Smooth muscle cell (in vitro differentiated cells): ENCODE data around the gene NCKAP5L. TPM values are rescaled to one million over a fixed set of nuclear protein-coding genes. Genes with fewer than 3 reads are reported as not detected.
A peak's percentile ranks its signal among the peaks of the same experiment; 100 is the strongest.

Experiments
- DNase-seq: peaks from one replicate; lab custom pipeline; 2025; ENCODE audit not compliant: unreplicated experiment; lab: John Stamatoyannopoulos, UW
- H2AFZ ChIP-seq: fragments of 200-600 bp; sonication (generic); 2 replicates; pipeline ENCODE4 v1.6.0; 2016; ENCODE audit warnings: antibody characterized with exemption, low read depth, mild to moderate bottlenecking
- H3F3A ChIP-seq: fragments of 200-600 bp; sonication (generic); 2 replicates; pipeline ENCODE4 v1.6.0; 2017; ENCODE audit warnings: antibody characterized with exemption, low read depth
- H3K27ac ChIP-seq: fragments of 200-600 bp; sonication (generic); 2 replicates; pipeline ENCODE4 v1.5.1; 2016; ENCODE audit warnings: low read depth, mild to moderate bottlenecking
- H3K27me3 ChIP-seq: fragments of 200-600 bp; sonication (generic); 2 replicates; pipeline ENCODE4 v1.6.1; 2016; ENCODE audit warnings: low read depth, mild to moderate bottlenecking
- H3K36me3 ChIP-seq: fragments of 200-600 bp; sonication (generic); 2 replicates; pipeline ENCODE4 v1.5.1; 2016; ENCODE audit warnings: low read depth
- H3K4me1 ChIP-seq: fragments of 200-600 bp; sonication (generic); 2 replicates; pipeline ENCODE4 v1.5.1; 2016; ENCODE audit warnings: low read depth
- H3K4me2 ChIP-seq: fragments of 200-600 bp; sonication (generic); 2 replicates; pipeline ENCODE4 v1.6.0; 2016; ENCODE audit warnings: mild to moderate bottlenecking
- H3K4me3 ChIP-seq: fragments of 200-600 bp; sonication (generic); 2 replicates; pipeline ENCODE4 v1.5.1; 2016; ENCODE audit warnings: mild to moderate bottlenecking
- H3K79me2 ChIP-seq: fragments of 200-600 bp; sonication (generic); 2 replicates; pipeline ENCODE4 v1.6.0; 2016; ENCODE audit warnings: low read depth, mild to moderate bottlenecking
- H3K9ac ChIP-seq: fragments of 200-600 bp; sonication (generic); 2 replicates; pipeline ENCODE4 v1.6.0; 2016; ENCODE audit warnings: low read depth
- H3K9me3 ChIP-seq: fragments of 200-600 bp; sonication (generic); replicated peaks from 2 replicates; pipeline ENCODE4 v1.5.1; 2016; ENCODE audit warnings: low read depth
- H4K20me1 ChIP-seq: fragments of 200-600 bp; sonication (generic); 2 replicates; pipeline ENCODE4 v1.6.0; 2016; ENCODE audit warnings: low read depth
- CTCF ChIP-seq: fragments of 200-600 bp; sonication (generic); IDR thresholded peaks from 2 replicates; pipeline ENCODE4 v1.5.1; 2017; ENCODE audit warnings: borderline replicate concordance, mild to moderate bottlenecking, antibody characterized with exemption; ENCODE audit not compliant: insufficient read depth, poor library complexity, severe bottlenecking
- WGBS: methylation state at CpG from one replicate; pipeline ENCODE4 v1.1.7; 2016; ENCODE audit warnings: low lambda C conversion rate; 5-methylcytosine and 5-hydroxymethylcytosine counted together
- polyA plus RNA-seq: library from polyadenylated mRNA; unstranded; fragments of >200 nt; fragmentation: Nextera tagmentation; extraction: Ambion mirVana; gene quantifications from 2 replicates; pipeline ENCODE4 v1.2.1, GENCODE V29; 2016
- total RNA-seq: library from RNA; depleted of rRNA; stranded (reverse); fragments of >200 nt; gene quantifications from 2 replicates; pipeline ENCODE4 v1.2.3, GENCODE V29; 2014

NCKAP5L gene
- total and polyA plus RNA-seq, 2 experiments from 2014 or later: 24.1 to 29.4 TPM

DNA sequence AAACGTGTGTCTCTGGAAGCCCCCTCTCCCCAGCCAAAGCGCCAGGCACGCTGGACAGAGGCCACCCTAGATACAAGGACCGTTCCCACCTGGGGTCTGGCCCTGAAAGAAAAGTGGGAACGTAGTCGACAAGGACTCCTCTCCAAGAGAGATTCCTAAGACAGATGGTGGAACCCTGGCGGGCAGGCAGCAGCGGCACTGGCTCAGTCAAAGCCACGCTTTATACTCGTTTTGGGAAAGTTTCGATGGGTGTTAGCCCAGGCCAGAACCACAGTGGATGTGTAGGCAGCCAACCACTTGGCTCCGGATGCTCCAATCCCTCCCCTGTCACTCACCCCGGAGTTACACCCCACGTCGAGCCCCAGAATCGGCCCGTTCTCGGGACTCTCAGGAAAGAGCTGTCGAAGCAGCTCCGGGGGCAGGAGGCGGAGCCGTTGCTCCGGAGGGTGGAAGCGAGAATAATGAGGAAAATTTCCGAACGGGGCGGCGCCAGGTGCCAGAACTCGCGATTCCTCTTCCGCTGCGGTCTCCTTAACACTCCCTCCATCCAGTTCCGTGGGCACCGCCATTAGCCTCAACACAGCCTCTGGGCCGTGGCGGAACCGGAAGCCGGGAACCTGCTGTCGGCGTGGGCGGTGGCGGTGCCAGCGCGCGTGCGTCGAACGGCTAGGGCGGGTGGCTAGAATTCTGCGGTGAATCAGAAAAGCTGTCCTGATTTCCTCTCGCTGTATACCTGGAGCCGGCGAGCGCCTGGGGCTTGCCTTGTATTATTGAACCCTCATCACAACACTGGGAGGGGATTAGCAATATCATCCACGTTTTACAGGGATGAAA lies 14.5 kb upstream of the NCKAP5L start, which contains the start of gene BCDIN3D:
Gene BCDIN3D, minus strand, starts transcription at position 588 of the 834 bp plus-strand sequence. Its CDS starts 19 bp downstream, at position 569.
- Histone ChIP-seq H3K79me2 (no peaks in the 10 kb centered on the region), H3K36me3 (no peaks in the 10 kb centered on the region), H3K4me2 (peak within 1 kb of the TSS; percentile 92), H2AFZ (peak within 1 kb of the TSS; percentile 90), H3F3A (peaks cover 22% of the 10 kb centered on the region), H3K9me3 (no peaks in the 10 kb centered on the region), H3K27ac (peak within 1 kb of the TSS; percentile 79), H3K4me3 (peak within 1 kb of the TSS; percentile 72), H3K27me3 (peaks cover 4% of the 10 kb centered on the region), H3K4me1 (peaks cover 7% of the 10 kb centered on the region), H3K9ac (peak within 1 kb of the TSS; percentile 37), H4K20me1 (no peaks in the 10 kb centered on the region)
- WGBS: 1% methylated on average over 55 of the region's 55 CpGs
- peak; percentile 80 for DNase-seq
- TF ChIP-seq CTCF: no peak

- Histone ChIP-seq H3K79me2 (no peaks in the 10 kb centered on the region), H3K4me2 (no peak overlapping the region), H3K27me3 (no peaks in the 10 kb centered on the region), H3K4me1 (peaks cover 7% of the 10 kb centered on the region), H3F3A (peaks cover 22% of the 10 kb centered on the region), H3K9ac (no peak overlapping the region), H3K27ac (no peak overlapping the region), H3K4me3 (no peak overlapping the region), H4K20me1 (no peaks in the 10 kb centered on the region), H2AFZ (no peak overlapping the region), H3K9me3 (no peaks in the 10 kb centered on the region), H3K36me3 (no peaks in the 10 kb centered on the region)
- no peak for DNase-seq
- 73% methylated on average over 3 of the region's 3 CpGs for WGBS
- peak; percentile 61 for TF ChIP-seq CTCF
Measured at GRCh38 chr12:49838973-49839633, 10.9 kb upstream of the NCKAP5L start.

DNA sequence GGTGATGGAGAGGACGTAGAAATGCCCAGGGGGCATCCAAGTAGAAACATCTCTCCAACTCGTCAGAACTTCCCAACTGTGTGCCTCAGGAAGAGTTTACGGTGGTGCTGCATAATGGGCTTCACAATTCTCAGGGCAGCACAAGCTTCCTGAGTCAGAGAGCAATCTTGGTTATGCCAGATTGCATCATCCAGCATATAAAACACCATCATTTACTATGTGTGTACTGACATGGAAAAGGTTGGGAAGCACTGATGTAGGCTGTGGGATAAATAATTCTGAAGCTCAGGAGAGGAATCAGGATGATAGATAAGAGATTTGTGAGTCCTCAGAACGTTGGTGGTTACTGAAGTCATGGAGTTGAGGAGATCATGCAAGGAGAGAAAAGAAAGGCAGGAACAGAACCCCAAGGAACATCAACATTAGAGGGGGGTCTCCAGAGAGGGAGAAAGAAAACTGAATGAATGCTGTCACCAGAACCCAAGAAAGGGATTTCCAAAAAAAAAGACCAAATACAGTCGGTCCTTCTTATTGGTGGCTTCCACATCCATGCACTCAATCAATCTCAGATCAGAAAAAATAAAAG lies 4.7 kb upstream of the NCKAP5L start:
- Histone ChIP-seq H3K4me2 (no peak overlapping the region), H3K4me3 (no peak overlapping the region), H3F3A (no peaks in the 10 kb centered on the region), H3K9ac (no peak overlapping the region), H3K36me3 (no peaks in the 10 kb centered on the region), H3K9me3 (no peaks in the 10 kb centered on the region), H4K20me1 (no peaks in the 10 kb centered on the region), H3K27ac (peak overlapping the region; percentile 19), H3K27me3 (no peaks in the 10 kb centered on the region), H3K4me1 (peaks cover 9% of the 10 kb centered on the region), H2AFZ (no peak overlapping the region), H3K79me2 (no peaks in the 10 kb centered on the region)
- DNase-seq: no peak
- WGBS: 39% methylated on average over 5 of the region's 5 CpGs
- TF ChIP-seq CTCF: no peak
